Measurements from ENCODE around the gene KIAA2012.

KIAA2012 gene

DNA sequence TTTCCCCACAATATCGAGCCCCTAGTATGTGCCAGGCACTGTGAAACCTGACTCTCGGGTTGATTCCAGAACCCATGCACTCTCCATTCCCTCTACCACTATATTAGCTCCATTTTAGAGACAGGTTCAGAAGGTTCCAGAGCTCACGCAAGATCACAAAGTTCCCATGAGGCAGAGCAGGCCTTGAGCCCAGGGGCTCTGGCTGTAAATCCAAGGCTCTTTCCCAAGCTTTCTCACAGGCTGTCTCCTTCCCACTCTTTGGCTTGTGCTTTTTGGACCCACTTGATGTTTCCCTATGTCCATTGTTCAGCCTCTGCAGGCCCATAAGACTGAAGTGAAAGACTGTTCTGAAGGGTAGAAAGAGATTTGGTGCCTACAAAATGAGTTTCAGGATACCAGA, 15.7 kb downstream of the KIAA2012 start:
- DNase-seq = no peak

DNA sequence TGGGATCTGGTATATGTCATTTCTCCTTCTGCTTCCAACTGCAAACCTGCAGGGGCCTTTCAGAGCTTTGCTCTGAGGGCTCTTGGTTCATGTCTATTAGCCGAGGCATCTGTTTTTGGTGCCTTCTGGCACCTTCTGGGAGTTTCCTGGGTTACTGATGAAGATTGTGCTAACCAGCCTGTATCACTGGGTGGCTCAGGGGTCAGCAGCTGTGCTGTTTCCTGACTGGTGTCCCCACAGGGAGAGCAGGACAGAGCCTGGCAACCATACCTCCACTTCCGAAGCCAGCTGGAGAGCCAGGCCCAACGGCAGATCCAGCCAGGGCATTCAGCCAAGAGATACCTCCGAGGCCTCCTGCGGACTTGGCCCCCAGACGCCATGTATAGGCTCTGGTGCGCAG, 17.5 kb downstream of the KIAA2012 start:
- DNase-seq = no peak

DNA sequence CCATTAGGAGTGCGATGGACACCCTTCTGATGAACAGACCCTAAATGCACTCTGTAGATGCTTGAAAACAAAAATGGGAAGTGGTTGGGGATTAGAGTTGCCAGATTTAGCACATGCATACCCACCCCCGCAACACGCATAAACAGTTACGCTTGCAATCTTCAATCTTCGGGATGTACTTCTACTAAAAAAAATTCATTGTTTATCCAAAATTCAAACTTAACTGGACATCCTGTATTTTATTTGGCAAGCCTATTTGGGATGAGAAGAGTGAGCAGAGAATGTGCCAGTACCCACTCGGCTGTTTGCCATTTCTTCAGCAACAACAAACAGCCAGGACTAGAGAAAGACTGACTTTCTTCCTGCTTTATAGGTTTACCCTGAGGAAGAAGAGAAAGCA, 18.4 kb downstream of the KIAA2012 start:
- no peak for DNase-seq

DNA sequence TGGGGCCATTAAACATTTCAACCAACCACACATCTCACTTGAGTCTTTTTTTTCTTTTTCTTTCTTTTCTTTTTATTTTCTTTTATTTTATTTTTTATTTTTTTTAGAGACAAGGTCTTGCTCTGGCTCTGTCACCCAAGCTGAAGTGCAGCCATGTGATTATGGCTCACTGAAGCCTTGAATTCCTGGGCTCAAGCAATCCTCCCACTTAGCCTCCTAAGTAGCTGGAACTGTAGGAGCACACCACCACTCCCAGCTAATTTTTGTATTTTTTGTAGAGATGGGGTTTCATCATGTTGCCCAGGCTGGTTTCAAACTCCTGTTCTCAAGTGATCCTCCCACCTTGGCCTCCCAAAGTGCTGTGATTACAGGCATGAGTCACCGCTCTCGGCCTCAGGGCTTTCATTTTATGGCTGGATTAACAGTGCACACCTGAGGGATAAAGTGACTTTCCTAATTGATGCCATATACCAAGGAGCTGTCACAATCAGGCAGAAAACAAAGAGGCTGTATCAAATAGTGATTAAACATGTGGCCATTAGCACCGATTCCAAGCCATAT, 21.5 kb downstream of the KIAA2012 start:
- DNase-seq = no peak

DNA sequence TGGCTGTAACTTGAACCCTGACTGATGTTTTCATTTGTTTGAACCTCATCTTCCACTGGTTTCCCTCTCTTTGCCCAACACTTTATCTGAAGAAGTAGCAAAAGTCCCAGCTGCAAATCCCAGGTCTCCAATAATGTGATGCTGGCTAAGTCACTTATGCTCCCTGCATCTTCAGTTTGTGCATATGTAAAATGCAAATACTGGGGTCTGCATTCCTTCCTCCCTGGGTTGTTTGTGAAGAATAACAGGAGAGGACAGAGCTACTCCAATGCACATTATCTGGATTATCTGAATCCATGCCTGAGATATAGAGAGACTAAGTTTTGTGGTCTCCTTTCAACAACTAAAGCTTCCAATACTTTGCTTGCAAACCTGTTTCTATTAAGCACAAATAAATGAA, 22.2 kb downstream of the KIAA2012 start:
- DNase-seq = no peak

DNA sequence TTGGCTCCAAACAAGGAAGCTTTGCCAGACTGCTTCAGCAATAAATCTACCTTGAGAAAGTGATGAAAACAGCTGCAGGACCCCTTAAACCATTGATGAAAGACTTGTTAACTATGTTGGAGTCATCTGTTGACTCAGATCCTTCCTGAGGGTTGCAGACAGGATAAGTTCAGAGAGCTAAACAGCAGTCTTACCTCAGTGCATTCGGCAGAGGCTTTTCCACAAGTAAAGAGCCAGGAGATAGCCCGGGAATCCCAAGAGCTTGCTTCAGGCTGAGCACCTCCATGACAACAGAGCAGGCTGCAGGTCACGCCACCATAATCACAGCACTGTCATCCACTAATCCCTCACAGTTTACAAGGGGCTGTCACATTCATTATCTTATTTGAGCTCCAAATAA, 23.7 kb downstream of the KIAA2012 start:
- DNase-seq = peak; percentile 95

DNA sequence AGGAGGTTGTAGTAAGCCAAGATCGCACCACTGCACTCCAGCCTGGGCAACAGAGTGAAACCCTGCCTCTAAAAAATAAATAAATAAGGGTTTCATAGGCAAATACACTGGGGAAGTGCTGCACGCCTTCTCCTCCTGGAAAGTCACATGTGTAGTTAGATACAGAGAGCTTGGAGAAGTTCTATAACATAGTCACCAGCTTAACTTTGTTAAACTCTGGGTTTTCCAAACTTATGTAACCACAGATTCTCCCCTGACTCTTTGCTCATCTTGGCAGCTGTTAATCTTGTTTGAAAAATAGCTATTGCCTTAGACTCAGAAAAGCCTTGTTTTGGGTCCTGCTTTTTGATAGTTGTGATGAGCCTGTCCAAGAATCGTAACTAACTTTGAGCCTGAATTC, 25.2 kb downstream of the KIAA2012 start:
- DNase-seq = peak; percentile 75

DNA sequence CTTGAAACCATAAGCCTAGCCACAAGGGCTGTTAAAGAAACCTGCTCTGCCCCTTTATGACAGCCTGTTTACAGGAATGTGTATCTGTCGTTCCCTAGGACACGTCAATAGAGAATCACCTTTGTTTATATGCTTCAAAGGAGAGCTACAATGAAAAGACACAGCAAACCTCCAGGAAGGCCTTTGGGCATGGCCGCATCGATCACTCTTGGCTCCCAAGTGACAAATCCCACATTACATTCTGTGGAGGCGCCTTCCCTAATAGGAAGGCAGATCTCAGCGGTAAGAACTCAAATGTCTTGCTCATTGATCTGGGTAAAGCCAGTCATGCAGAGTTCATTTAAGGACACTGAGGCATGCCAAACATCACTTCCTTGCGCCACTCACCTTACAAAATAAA, 26.5 kb downstream of the KIAA2012 start:
- DNase-seq = no peak

DNA sequence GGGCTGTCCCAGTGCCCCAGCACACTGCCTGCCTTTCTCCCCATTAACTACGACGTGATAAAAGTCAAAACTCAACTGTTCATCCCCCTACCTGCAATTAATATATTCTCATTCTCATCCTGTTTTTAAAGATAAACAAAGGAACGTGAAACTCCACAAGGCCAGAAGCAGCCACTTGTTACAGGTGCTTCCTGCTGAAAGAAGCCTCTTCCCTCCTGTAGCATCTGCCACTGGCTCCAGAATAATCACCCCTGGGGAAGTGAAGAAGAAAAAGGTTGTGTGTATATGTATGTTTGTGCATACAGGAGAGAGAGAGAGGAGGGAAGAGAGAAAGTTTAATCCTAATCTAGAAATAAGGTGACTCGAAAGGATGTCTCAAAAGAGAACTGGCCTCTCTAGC, 27.1 kb downstream of the KIAA2012 start:
- no peak for DNase-seq

DNA sequence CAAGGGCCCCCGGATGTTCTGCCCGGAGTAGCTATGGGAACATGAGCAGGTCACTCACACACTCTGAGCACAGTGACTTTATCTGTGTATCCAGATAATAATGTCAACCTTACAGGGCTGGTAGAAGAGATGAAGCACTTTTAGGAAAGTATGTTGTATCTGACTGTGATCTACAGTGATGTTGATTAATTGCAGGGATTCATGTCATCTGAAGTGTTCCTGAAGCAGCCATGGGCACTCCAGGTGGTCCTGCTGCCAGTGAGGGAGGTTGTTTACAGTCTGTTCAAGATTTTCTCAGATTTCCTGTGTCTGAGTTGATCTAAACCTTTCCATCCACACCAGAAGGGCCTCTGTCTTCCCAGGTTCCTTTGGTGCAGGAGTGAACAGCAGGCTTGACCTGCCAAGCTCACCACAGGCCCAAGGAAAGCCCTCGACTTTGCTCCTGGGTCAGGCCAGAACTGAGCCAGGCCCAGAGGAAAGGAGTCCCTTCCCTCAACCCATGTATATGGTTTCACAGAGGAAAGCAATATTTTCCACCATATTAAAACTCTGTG, 28.0 kb downstream of the KIAA2012 start:
- no peak for DNase-seq

DNA sequence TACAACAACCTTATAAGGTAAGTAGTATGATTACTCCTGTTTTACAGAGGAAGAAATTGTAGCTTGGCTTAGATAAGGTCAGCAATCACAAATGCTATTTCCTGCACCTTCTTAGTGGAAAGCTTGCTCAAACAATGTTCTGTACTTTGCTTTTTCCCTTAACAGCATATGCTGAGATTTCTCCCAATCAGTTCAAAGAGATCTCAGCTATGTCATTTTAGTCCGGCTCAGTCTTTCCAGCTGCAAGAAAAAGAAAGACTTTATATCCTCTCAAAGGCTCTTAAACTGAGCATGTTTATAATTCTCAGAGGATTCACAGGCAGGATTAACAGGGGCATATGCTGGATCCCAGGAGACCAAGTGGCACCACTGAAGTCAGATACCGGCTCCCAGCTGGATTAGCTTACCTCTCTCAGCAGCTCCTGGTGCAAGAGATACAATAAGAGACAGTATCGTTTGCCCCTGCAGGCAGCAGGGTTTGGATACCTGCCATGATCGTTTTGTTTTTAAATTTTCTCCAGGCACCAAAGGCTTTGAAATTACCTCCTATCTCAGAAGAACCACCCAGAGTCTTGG, 29.5 kb downstream of the KIAA2012 start:
- DNase-seq = no peak

DNA sequence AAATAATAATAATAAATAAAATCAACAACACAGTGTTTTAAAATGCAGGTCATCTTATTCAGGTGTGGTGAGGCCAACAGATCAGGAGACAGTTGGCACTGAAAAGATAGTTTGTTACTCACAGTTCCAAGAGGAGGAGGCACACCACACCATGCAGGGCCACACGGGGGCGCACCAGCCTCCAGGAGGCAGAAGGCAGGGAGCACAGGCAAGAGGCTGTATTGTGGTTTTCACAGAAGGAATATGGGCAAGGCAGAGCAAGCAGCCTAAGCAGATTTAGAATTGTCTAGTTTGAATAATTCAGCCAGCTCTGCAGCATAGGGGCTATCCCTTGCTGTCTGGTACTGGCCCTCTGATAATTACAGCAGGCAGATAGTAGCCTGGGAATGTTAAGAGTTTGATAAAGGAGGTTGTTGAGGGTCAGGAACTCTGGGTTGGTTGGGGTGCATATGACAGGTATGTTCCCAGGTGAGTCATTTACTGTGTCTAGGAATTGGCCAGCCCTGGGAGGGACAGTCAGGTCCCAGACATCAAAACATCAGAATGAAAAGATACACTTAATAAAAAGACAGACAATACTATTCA, 31.3 kb downstream of the KIAA2012 start:
- DNase-seq = peak; percentile 57

DNA sequence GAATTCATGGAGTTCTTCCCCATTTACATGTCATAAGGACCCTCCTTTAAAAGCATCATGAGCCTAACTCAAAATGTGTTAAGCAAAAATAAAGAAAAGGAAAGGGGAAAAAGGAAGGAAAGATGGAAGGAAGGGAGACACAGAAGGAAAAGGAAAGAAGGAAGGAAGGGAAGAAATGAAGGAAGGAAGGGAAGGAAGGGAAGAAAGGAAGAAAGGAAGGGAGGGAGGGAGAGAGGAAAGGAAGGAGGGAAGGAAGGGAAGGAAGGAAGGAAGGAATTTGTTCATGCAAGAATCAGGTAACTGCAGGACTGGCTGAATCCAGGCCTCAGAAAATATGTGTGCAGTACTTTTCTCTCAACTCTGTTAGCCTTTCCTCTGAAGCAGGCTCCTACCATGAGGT, 32.0 kb downstream of the KIAA2012 start:
- no peak for DNase-seq

DNA sequence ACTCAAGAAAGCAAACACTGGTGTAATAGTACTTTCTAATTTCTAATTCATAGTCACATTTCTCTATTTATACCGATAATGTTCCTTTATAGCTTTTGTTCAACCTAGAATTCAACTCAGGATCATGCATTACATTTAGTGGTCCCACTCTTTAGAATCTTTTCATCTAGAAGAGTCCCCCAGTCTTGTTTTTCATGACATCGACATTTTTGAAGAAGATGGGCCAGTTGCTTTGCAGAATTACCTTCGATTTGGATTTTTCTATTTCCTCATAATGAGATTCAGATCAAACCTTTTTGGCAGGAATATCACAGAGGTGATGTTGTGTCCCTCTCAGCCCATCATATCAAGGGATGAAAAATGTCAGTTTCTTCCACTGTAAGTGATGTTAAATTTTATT, 35.3 kb downstream of the KIAA2012 start:
- no peak for DNase-seq

DNA sequence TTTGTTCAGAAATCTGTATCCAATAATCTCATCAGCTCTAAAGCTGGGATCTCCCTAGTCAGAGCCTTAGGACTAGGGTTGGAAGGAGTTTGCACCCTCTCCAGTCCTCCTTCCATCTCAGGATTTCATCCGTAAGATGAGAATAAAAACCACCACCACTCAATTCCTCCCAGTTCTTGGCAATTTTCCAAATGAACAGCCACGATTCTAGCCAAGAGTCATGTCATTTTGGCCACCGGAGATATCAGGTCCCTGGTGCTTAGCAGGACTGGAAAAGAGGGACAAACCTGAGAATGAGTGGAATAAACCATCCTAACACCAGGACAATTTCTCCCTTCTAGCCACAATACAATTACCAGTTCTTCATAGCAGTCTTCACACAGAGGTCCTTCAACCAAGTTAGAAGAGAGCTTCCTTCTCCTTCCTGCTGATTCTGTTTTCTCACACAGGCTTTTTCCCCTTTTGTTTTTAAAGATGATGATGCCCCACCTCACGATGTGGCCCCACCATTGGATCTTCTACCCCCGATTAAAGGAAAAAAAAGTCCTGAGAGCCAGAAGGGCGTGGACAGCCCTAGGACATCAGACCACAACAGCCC, 36.2 kb downstream of the KIAA2012 start:
- no peak for DNase-seq

DNA sequence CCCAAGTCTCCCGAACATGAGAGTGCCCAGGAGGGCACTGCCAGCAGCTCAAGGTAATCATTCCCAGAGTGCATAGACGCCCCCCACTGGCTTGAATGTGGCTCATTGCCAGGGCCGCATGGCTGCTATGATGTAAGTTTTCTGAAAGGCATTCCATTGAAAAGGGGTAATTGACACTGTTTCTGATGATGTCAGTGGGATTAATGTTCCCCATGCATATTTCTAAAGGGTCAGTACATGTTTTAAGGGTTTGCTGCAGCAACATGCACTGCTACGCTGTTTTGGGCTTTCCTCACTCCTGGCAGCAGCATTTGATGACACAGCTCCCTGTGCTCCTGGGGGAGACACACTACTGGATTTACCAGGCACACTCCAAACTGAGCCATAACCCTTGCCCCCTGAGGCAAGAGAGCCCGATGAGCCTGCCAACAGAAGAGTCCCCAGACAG, 36.7 kb downstream of the KIAA2012 start:
- peak; percentile 83 for DNase-seq

DNA sequence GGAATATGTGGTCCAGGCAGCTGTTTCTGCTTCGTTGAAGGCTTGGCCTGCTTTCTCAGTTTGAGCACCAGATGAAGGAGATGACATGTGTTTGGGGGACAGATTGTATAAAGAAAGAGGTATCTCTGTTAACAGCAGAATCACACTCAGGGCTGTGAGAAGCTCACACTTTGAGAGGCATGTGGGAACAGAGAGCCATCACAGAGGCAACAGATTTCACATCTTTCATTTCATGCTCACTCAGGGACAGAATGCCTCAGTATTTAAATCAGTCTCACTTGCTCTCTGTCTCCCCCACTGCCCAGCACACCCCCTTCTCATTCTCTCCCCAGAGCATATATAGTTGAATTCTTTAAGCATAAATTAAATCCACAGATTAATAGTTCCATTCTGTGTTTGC, 37.4 kb downstream of the KIAA2012 start:
- no peak for DNase-seq

DNA sequence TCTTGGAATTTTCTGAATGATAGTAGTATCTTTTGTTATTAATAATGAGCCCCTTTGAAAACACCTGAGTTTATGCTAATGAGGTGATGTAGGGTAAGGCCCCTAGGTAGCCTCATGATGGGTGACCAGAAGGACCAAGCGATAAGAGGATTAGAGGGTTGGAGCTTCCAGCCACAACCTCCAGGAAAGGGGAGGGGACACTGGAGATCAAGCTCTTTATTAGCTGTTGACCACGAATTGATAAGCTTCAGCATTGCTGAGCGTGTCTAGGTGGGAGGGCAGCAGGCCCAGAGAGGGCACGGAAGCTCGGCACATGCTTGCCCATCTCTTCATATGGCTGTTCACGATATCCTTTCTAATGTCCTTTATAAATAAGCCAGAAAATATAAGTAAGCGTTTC, 39.0 kb downstream of the KIAA2012 start:
- no peak for DNase-seq

DNA sequence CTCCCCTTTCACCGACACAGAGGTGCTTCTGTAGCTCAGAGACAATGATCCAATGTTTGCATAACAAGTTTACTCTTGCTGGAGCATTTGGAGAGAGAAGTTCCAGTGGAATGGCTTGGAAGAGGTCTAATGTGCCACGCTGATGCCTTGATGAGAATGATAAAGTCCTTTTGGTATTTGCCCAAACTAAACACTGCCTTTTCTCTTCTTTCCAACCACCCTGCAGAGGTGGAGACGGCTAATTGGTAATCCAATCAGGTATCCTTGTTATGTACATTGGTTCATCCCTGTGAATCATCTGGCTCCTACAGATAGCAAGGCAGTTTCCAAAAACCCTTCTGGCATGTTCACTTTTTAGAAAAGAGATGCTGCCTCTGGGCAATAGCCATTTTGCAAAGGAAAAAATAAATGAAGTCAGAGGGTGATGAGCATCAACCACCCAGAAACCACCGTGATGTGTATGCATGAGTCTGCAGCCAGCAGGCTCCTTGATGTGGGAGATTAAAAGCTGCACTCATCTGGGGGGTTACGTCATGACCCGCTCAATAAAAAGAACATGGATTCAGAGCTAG, 40.6 kb downstream of the KIAA2012 start:
- DNase-seq = peak; percentile 85

DNA sequence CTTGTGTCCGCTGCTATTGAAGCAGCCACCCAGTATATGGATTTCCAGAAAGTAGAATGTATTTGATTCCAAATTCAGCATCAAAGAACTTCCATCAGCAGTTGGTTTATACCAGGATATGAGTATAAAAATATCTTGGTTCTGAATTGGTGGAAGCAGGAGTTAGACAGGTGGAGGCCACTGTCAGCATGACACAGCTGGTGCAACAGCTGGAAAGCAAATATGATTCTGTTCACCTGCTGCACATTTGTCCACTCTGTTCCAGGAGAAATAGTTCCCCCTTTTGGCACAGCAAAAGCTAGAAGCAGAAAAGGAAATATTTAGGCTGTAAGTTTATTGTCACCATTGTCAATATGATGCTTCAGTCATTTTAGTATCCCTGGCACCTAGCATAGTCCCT, 41.2 kb downstream of the KIAA2012 start:
- no peak for DNase-seq

DNA sequence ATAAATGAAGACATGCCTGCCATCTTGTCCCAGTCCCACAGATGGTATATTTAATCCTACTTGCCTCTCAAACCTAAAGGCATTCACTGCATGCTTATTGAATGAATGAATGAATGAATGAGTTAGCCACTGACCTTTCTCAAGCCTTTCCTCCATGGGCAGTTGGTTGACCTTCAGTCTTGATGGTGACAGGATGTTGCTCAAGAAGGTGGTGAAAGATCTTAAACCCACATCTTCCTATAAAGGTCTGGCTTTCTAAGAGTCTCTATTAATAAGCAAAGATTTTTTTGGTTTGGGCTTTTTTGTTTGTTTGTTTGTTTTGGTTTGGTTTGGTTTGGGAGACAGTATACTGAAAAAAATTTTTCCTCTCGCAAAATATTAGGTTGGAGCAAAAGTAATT, 41.7 kb downstream of the KIAA2012 start:
- DNase-seq = no peak

DNA sequence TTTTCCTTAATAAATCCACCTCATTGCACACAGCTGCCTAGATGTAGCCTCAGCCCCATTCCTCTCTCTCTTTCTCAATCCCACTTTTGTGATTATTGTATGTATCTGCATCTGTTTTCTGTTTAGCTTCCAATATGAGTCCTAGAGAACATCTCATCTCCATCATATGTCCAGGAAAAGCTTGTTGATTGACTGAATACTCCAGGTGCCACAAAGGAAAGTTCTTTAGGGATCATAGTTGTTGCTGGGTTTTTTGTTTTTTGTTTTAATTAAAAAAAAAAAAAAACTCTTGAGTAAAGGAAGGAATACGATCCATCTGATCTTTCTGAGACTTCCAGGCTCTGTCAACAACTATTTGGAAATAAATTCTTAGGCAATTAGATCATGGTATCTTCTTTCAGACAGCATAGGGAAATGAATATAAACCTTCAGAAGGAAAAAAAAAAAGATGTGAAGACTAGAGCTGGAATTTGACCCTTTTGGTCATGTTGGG, 42.5 kb downstream of the KIAA2012 start:
- DNase-seq = peak; percentile 88

DNA sequence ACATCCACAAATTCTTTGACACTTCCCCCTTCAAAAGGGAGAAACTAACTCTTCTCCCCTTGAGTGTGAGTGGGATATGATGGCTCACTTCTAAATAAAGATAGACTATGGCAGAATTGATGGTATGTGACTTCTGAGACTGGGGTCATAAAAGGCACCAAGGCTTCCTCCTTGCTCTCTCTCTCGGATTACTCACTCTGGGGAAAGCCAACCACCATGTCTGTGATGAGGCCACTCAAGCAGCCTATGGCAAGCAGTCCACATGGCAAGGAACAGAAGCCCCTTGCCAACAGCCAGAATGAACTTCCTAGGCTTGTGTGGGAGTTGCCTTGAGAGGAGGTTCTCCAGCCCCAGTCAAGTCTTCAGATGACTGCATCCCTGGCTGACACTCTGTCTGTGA, 43.6 kb downstream of the KIAA2012 start:
- no peak for DNase-seq

Data from fibroblast of skin of abdomen (primary cell).